ENCODE measurements around the gene RMND5A. TPM values are rescaled to one million over a fixed set of nuclear protein-coding genes. Genes with fewer than 3 reads are reported as not detected.
"Not testable (repeated sequence)": the region's sequence is repeated elsewhere in the genome, so short reads cannot be mapped to it uniquely, and the experiment has no call there.

The RMND5A gene, protein sequence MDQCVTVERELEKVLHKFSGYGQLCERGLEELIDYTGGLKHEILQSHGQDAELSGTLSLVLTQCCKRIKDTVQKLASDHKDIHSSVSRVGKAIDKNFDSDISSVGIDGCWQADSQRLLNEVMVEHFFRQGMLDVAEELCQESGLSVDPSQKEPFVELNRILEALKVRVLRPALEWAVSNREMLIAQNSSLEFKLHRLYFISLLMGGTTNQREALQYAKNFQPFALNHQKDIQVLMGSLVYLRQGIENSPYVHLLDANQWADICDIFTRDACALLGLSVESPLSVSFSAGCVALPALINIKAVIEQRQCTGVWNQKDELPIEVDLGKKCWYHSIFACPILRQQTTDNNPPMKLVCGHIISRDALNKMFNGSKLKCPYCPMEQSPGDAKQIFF
- polyA plus RNA-seq (2013): 13.5 and 15.5 TPM in 2 replicates

DNA sequence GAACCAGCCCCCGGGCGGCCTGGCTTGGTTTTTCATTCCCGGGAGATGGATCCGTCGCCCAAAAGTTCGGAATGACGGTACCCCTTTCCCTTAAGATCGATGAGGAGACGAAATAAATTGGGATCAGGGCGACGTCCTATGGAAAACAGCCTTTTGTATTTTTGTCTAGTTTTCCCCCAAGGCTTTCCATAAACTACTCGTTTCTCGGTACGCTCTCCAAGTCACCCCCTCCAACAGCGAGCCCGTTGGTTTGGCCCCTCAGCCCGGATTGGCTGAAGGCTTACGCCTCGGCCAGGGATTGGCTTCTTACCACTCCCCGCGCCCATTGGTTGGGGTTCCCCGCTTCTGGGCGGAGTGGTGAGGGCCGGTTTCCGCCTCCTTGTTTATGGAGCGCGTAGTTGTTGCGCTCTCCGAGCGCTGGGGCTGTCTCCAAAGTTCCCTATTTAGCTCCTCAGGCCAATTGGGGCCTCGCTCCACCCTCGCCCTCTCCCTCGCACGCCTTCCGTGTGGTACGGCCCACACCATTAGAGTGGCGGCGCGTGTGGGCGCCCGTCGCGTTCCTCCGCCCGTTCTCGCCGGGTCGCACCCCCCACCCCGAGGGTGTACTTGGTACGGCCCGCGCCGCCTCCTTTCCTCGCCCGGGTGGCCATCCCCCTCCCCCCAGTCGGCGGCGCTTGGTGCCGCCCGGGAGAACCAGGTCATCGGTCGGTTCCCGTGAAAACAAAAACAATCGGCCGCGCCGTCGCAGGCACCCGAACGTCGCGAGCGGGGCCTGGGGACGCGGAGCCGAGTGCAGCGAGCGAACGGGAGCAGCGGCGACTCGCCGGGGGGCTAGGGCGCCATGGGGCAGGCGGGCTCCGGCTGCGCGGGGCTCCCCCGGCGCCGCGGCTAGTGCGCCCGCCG lies at the start of gene RMND5A:
TSS of gene RMND5A (plus strand) at position 655 of the 903 bp plus-strand sequence. CDS start 377 bp downstream, outside the sequence.
- DNase-seq: peak; percentile 81 to 85
- WGBS (ENCODE audit: extremely low coverage, insufficient coverage, insufficient read length): no CpG with 5 or more reads among the region's 95 CpGs
- H3K23ac ChIP-seq (ENCODE audit: low read length); H3K79me1 ChIP-seq (ENCODE audit: low read length); H3K36me3 ChIP-seq (ENCODE audit: control insufficient read depth in 1 of 2, insufficient read depth in 2 of 2, low read length in 2 of 2); H3K4ac ChIP-seq (ENCODE audit: low read depth, low read length); H3K4me1 ChIP-seq (ENCODE audit: control insufficient read depth in 1 of 2, insufficient read depth in 2 of 2, low read length in 2 of 2); H2BK12ac ChIP-seq (ENCODE audit: low read length); H3K79me2 ChIP-seq (ENCODE audit: control insufficient read depth, insufficient read depth, low read length, poor library complexity); H2AK5ac ChIP-seq (ENCODE audit: low read length); H3K9me3 ChIP-seq (ENCODE audit: insufficient read depth, low read depth, low read length); H3K27me3 ChIP-seq (ENCODE audit: insufficient read depth, low read length); H2AFZ ChIP-seq (ENCODE audit: insufficient read depth, low read length, poor library complexity): not testable (repeated sequence)
- H4K8ac ChIP-seq (ENCODE audit: low read depth, low read length): peak within 1 kb of the TSS; percentile 84
- peak within 1 kb of the TSS; percentile 74 for H3K27ac ChIP-seq (ENCODE audit: low read depth, low read length)
- H3K4me2 ChIP-seq (ENCODE audit: low read length): peak within 1 kb of the TSS; percentile 78
- peak within 1 kb of the TSS; percentile 80 for H2BK120ac ChIP-seq (ENCODE audit: insufficient read depth, low read length, poor library complexity)
- H3K14ac ChIP-seq (ENCODE audit: low read length): peak within 1 kb of the TSS; percentile 75
- peak within 1 kb of the TSS; percentile 62 for H4K91ac ChIP-seq (ENCODE audit: low read depth, low read length)
- peak within 1 kb of the TSS; percentile 79 for H2BK5ac ChIP-seq (ENCODE audit: low read depth, low read length, poor library complexity)
- H3K4me3 ChIP-seq (ENCODE audit: low read depth, low read length): peak within 1 kb of the TSS; percentile 80
- H3K9ac ChIP-seq (ENCODE audit: low read length): peak within 1 kb of the TSS; percentile 53
- H4K12ac ChIP-seq (ENCODE audit: low read depth, low read length): peak within 1 kb of the TSS; percentile 70
- peak within 1 kb of the TSS; percentile 71 for H3K18ac ChIP-seq (ENCODE audit: low read length)

DNA sequence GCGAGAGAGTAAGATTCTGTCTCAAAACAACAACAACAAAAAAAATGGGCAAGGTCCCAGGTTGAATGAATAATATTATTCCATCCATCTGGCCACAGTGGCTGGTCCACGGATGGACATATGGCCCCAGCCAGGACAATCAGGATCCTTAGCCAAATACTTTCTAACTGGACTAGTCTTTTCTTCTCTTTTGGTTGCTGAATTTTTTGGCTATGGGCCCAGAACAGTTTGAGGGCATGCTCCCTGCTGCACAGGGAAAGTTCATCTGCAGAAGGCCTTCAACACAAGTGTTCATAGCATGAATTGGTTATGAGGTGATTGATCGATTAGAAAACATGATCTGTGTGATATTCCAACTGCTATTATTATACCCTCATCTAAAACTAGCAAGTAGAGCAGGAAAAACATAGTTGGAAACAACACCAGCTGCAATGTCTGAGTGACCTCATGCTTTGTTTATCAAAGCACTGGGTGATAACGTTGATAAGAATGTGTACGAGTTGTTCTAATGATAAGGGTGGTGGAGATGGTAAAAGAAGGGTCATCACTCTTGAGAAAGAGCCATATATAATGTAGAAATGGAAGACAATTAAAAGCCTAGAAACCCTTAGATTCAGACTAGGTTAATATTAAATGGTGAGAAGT lies 48.6 kb upstream of the RMND5A start:
- Histone ChIP-seq H3K9ac (ENCODE audit: low read length) (no peak overlapping the region), H3K27me3 (ENCODE audit: insufficient read depth, low read length) (no peaks in the 10 kb centered on the region), H3K4me2 (ENCODE audit: low read length) (no peak overlapping the region), H4K91ac (ENCODE audit: low read depth, low read length) (no peak overlapping the region), H2BK12ac (ENCODE audit: low read length) (no peak overlapping the region), H3K27ac (ENCODE audit: low read depth, low read length) (no peak overlapping the region), H3K36me3 (ENCODE audit: control insufficient read depth in 1 of 2, insufficient read depth in 2 of 2, low read length in 2 of 2) (no peaks in the 10 kb centered on the region), H3K79me2 (ENCODE audit: control insufficient read depth, insufficient read depth, low read length, poor library complexity) (no peaks in the 10 kb centered on the region), H2BK120ac (ENCODE audit: insufficient read depth, low read length, poor library complexity) (no peak overlapping the region), H3K79me1 (ENCODE audit: low read length) (no peaks in the 10 kb centered on the region), H3K4me3 (ENCODE audit: low read depth, low read length) (no peak overlapping the region), H4K12ac (ENCODE audit: low read depth, low read length) (no peak overlapping the region), H2BK5ac (ENCODE audit: low read depth, low read length, poor library complexity) (no peak overlapping the region), H4K8ac (ENCODE audit: low read depth, low read length) (no peak overlapping the region), H3K18ac (ENCODE audit: low read length) (no peak overlapping the region), H2AFZ (ENCODE audit: insufficient read depth, low read length, poor library complexity) (no peak overlapping the region), H3K4ac (ENCODE audit: low read depth, low read length) (no peak overlapping the region), H3K9me3 (ENCODE audit: insufficient read depth, low read depth, low read length) (no peaks in the 10 kb centered on the region), H3K4me1 (ENCODE audit: control insufficient read depth in 1 of 2, insufficient read depth in 2 of 2, low read length in 2 of 2) (no peaks in the 10 kb centered on the region), H3K23ac (ENCODE audit: low read length) (no peak overlapping the region), H2AK5ac (ENCODE audit: low read length) (no peak overlapping the region), H3K14ac (ENCODE audit: low read length) (no peak overlapping the region)
- WGBS (ENCODE audit: extremely low coverage, insufficient coverage, insufficient read length): no CpG with 5 or more reads among the region's 5 CpGs
- DNase-seq: peak; percentile 77 to 93

DNA sequence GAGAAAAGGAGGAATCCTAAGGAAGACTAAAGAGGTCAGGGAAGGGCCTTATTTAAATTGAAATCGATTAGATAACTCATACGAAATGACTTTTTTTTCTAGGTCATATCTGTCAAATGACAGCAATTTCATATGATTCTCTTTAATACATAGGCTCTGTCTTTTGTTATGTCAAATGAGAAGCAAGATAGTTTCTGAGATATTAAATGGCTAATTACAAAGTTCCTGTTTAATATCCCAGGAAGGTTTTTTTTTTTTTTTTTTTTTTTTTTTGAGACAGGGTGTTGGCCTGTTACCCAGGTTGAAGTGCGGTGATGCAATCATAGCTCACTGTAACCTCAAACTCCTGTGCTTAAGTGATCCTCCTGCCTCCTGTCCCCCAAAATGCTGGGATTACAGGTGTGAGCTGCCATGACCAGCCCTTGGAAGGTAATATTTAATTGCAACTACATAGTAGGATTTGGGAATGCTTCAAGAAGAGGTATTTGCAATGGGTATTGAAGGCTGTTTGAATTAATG lies 48.0 kb upstream of the RMND5A start:
- Histone ChIP-seq H2AFZ (ENCODE audit: insufficient read depth, low read length, poor library complexity) (no peak overlapping the region), H3K9me3 (ENCODE audit: insufficient read depth, low read depth, low read length) (no peaks in the 10 kb centered on the region), H4K12ac (ENCODE audit: low read depth, low read length) (no peak overlapping the region), H3K4ac (ENCODE audit: low read depth, low read length) (no peak overlapping the region), H3K79me1 (ENCODE audit: low read length) (no peaks in the 10 kb centered on the region), H3K27me3 (ENCODE audit: insufficient read depth, low read length) (no peaks in the 10 kb centered on the region), H3K14ac (ENCODE audit: low read length) (no peak overlapping the region), H2BK5ac (ENCODE audit: low read depth, low read length, poor library complexity) (no peak overlapping the region), H3K79me2 (ENCODE audit: control insufficient read depth, insufficient read depth, low read length, poor library complexity) (no peaks in the 10 kb centered on the region), H2BK120ac (ENCODE audit: insufficient read depth, low read length, poor library complexity) (no peak overlapping the region), H2AK5ac (ENCODE audit: low read length) (no peak overlapping the region), H3K4me2 (ENCODE audit: low read length) (no peak overlapping the region), H2BK12ac (ENCODE audit: low read length) (no peak overlapping the region), H3K9ac (ENCODE audit: low read length) (no peak overlapping the region), H3K18ac (ENCODE audit: low read length) (no peak overlapping the region), H3K4me1 (ENCODE audit: control insufficient read depth in 1 of 2, insufficient read depth in 2 of 2, low read length in 2 of 2) (no peaks in the 10 kb centered on the region), H4K8ac (ENCODE audit: low read depth, low read length) (no peak overlapping the region), H3K27ac (ENCODE audit: low read depth, low read length) (no peak overlapping the region), H4K91ac (ENCODE audit: low read depth, low read length) (no peak overlapping the region), H3K4me3 (ENCODE audit: low read depth, low read length) (no peak overlapping the region), H3K36me3 (ENCODE audit: control insufficient read depth in 1 of 2, insufficient read depth in 2 of 2, low read length in 2 of 2) (no peaks in the 10 kb centered on the region), H3K23ac (ENCODE audit: low read length) (no peak overlapping the region)
- WGBS (ENCODE audit: extremely low coverage, insufficient coverage, insufficient read length): no CpG with 5 or more reads among the region's 3 CpGs
- no peak for DNase-seq

DNA sequence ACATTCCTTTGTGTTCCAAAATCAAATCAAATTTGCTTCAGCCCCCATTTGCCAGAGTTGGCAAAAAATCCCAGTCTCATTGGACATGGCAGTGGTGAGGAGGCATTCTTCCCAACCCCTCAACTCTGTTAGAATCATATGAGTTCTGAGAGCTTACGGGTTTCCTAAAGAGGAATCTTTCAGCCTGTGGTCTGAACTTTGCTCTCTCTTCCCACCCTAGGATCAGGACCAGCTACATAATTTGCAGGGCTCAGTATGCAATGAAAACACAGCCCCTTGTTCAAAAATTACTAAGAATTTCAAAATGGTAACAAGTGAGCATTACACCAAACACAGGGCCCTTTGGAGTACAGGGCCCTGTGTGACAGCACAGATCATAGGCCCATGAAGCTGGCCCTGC lies 47.1 kb upstream of the RMND5A start:
- Histone ChIP-seq H3K18ac (ENCODE audit: low read length) (no peak overlapping the region), H3K79me1 (ENCODE audit: low read length) (no peaks in the 10 kb centered on the region), H2AFZ (ENCODE audit: insufficient read depth, low read length, poor library complexity) (no peak overlapping the region), H2BK12ac (ENCODE audit: low read length) (no peak overlapping the region), H4K12ac (ENCODE audit: low read depth, low read length) (no peak overlapping the region), H3K4me2 (ENCODE audit: low read length) (no peak overlapping the region), H3K9ac (ENCODE audit: low read length) (no peak overlapping the region), H3K27ac (ENCODE audit: low read depth, low read length) (no peak overlapping the region), H3K36me3 (ENCODE audit: control insufficient read depth in 1 of 2, insufficient read depth in 2 of 2, low read length in 2 of 2) (no peaks in the 10 kb centered on the region), H4K91ac (ENCODE audit: low read depth, low read length) (no peak overlapping the region), H2BK120ac (ENCODE audit: insufficient read depth, low read length, poor library complexity) (no peak overlapping the region), H3K4ac (ENCODE audit: low read depth, low read length) (no peak overlapping the region), H4K8ac (ENCODE audit: low read depth, low read length) (no peak overlapping the region), H3K4me3 (ENCODE audit: low read depth, low read length) (no peak overlapping the region), H3K27me3 (ENCODE audit: insufficient read depth, low read length) (no peaks in the 10 kb centered on the region), H2AK5ac (ENCODE audit: low read length) (no peak overlapping the region), H3K9me3 (ENCODE audit: insufficient read depth, low read depth, low read length) (no peaks in the 10 kb centered on the region), H3K79me2 (ENCODE audit: control insufficient read depth, insufficient read depth, low read length, poor library complexity) (no peaks in the 10 kb centered on the region), H3K14ac (ENCODE audit: low read length) (no peak overlapping the region), H3K4me1 (ENCODE audit: control insufficient read depth in 1 of 2, insufficient read depth in 2 of 2, low read length in 2 of 2) (no peaks in the 10 kb centered on the region), H3K23ac (ENCODE audit: low read length) (no peak overlapping the region), H2BK5ac (ENCODE audit: low read depth, low read length, poor library complexity) (no peak overlapping the region)
- DNase-seq: no peak
- WGBS (ENCODE audit: extremely low coverage, insufficient coverage, insufficient read length): no CpG with 5 or more reads among the region's 1 CpG
